ENCODE results near the gene GPR61.

GRCh38 chr1:109538827-109539555 lies 681 bp upstream of the GPR61 start:
- TF ChIP-seq, protein P1, sequence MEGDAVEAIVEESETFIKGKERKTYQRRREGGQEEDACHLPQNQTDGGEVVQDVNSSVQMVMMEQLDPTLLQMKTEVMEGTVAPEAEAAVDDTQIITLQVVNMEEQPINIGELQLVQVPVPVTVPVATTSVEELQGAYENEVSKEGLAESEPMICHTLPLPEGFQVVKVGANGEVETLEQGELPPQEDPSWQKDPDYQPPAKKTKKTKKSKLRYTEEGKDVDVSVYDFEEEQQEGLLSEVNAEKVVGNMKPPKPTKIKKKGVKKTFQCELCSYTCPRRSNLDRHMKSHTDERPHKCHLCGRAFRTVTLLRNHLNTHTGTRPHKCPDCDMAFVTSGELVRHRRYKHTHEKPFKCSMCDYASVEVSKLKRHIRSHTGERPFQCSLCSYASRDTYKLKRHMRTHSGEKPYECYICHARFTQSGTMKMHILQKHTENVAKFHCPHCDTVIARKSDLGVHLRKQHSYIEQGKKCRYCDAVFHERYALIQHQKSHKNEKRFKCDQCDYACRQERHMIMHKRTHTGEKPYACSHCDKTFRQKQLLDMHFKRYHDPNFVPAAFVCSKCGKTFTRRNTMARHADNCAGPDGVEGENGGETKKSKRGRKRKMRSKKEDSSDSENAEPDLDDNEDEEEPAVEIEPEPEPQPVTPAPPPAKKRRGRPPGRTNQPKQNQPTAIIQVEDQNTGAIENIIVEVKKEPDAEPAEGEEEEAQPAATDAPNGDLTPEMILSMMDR (IDR thresholded peaks at IDR 0.05), result no peak
- no peak for TF ChIP-seq POLR2A (IDR thresholded peaks at IDR 0.05)
